ENCODE data around the gene PRKCA.

GRCh38 chr17:66836063-66837005, 533.9 kb downstream of the PRKCA start:
- no peak for TF ChIP-seq CTCF (conservative IDR thresholded peaks at IDR 0.05; ENCODE audit: low read depth, low read length)
- no peak for TF ChIP-seq EZH2 (IDR thresholded peaks at IDR 0.05; ENCODE audit: low read length, unreplicated experiment)
